ENCODE measurements around the gene HSD17B14. TPM values are rescaled to one million over a fixed set of nuclear protein-coding genes. Genes with fewer than 3 reads are reported as not detected.
A peak's percentile ranks its signal among the peaks of the same experiment; 100 is the strongest.

The HSD17B14 gene
- total and polyA plus RNA-seq, 9 of the 15 experiments (the other 6 are each of a cell fraction or from before 2014, with no cell fraction given): 0.16 TPM; not detected in 8

- no peak for TF ChIP-seq ZNF407 (IDR thresholded peaks at IDR 0.05; ENCODE audit: low read depth)
- no peak for TF ChIP-seq TGIF2 (CRISPR knock-in tag; IDR thresholded peaks at IDR 0.05)
- peak; percentile 95 for TF ChIP-seq L3MBTL2 (IDR thresholded peaks at IDR 0.05)
- no peak for TF ChIP-seq MXI1 (IDR thresholded peaks at IDR 0.05; ENCODE audit: low read depth, low read length)
- TF ChIP-seq POLR2G (IDR thresholded peaks at IDR 0.05; ENCODE audit: low read depth, low read length): peak; percentile 46; the same call in 1 of the 2 replicates
- TF ChIP-seq BCLAF1 (IDR thresholded peaks at IDR 0.05; ENCODE audit: borderline replicate concordance in 1 of 2, control insufficient read depth in 1 of 2, low read depth in 2 of 2, low read length in 1 of 2): no peak
- peak in 1 of 2 experiments; percentile 80; a peak in 1 of 4 replicates for TF ChIP-seq SRF (CRISPR knock-in tag; IDR thresholded peaks at IDR 0.05)
- no peak for TF ChIP-seq CHD2 (IDR thresholded peaks at IDR 0.05; ENCODE audit: low read depth, low read length)
- no peak for TF ChIP-seq ZNF445 (CRISPR knock-in tag; IDR thresholded peaks at IDR 0.05; ENCODE audit: low read depth)
- TF ChIP-seq TRIM25 (IDR thresholded peaks at IDR 0.05; ENCODE audit: borderline replicate concordance): no peak
- TF ChIP-seq MAFK (IDR thresholded peaks at IDR 0.05; ENCODE audit: low read length): peak; percentile 39; the same call in 1 of the 2 replicates
- no peak for TF ChIP-seq RBBP5 (IDR thresholded peaks at IDR 0.05; ENCODE audit: borderline replicate concordance, insufficient read depth, low read length, poor library complexity, severe bottlenecking)
- no peak for TF ChIP-seq KAT8 (IDR thresholded peaks at IDR 0.05; ENCODE audit: low read depth)
These were observed 55.5 kb downstream of the HSD17B14 start (continued) for GRCh38 chr19:48780631-48781391.

Data from K562 (cell line).